NCI-H2227 treated with DMSO at 0.1 percent for 48 hours (cell line): ENCODE measurements around the gene ARL13A.
"Not testable (repeated sequence)": the region's sequence is repeated elsewhere in the genome, so short reads cannot be mapped to it uniquely, and the experiment has no call there.

Source experiments
- DNase-seq: peaks from one replicate; lab custom pipeline; 2025; lab: John Stamatoyannopoulos, UW

The ARL13A gene

GRCh38 chrX:100990139-100990538 is 20.6 kb downstream of the ARL13A start:
- no peak for DNase-seq

GRCh38 chrX:100994352-100995281 is 25.1 kb downstream of the ARL13A start:
- no peak for DNase-seq

GRCh38 chrX:100995469-100995868 is 26.0 kb downstream of the ARL13A start:
- no peak for DNase-seq

GRCh38 chrX:100999451-100999850 is 29.9 kb downstream of the ARL13A start:
- DNase-seq = no peak

GRCh38 chrX:101009090-101009489 is 39.6 kb downstream of the ARL13A start:
- DNase-seq = no peak

- DNase-seq = not testable (repeated sequence)
These were observed 42.5 kb downstream of the ARL13A start for GRCh38 chrX:101012031-101012430.

GRCh38 chrX:101022020-101022419 is 52.5 kb downstream of the ARL13A start:
- no peak for DNase-seq

GRCh38 chrX:101025126-101025525 is 55.6 kb downstream of the ARL13A start:
- DNase-seq = no peak

- no peak for DNase-seq
These were observed 59.1 kb downstream of the ARL13A start for GRCh38 chrX:101028562-101028961.

GRCh38 chrX:101029665-101030064 is 60.2 kb downstream of the ARL13A start:
- no peak for DNase-seq

- no peak for DNase-seq
These were observed 67.7 kb downstream of the ARL13A start for GRCh38 chrX:101037231-101037630.

GRCh38 chrX:101040197-101040596 is 70.7 kb downstream of the ARL13A start:
- no peak for DNase-seq
